Fibroblast of lung (primary cell): ENCODE results near the gene ARHGEF38. TPM values are rescaled to one million over a fixed set of nuclear protein-coding genes. Genes with fewer than 3 reads are reported as not detected.

Experiments used
- DNase-seq, 2 donors: peaks; one replicate each; pipeline versions ENCODE4 v3.0.0 to v3.0.0-alpha.2; 2010; ENCODE audit warnings: low read depth in 2 of 2
- H2AFZ ChIP-seq: 2 replicates; pipeline ENCODE4 v1.5.1; 2012; ENCODE audit warnings: low read length, control low read depth, inconsistent platforms
- H3K27ac ChIP-seq: 2 replicates; pipeline ENCODE4 v1.5.1; 2011; ENCODE audit warnings: low read length, control low read depth; ENCODE audit not compliant: insufficient read depth
- H3K27me3 ChIP-seq: 2 replicates; pipeline ENCODE4 v1.5.1; 2011; ENCODE audit warnings: mild to moderate bottlenecking, low read length; ENCODE audit not compliant: control insufficient read depth, insufficient read depth
- H3K36me3 ChIP-seq: 2 replicates; pipeline ENCODE4 v1.5.1; 2011; ENCODE audit warnings: low read length; ENCODE audit not compliant: control insufficient read depth, insufficient read depth
- H3K4me1 ChIP-seq: 2 replicates; pipeline ENCODE4 v1.5.1; 2011; ENCODE audit warnings: low read length; ENCODE audit not compliant: control insufficient read depth, insufficient read depth; ENCODE audit errors: extremely low read depth
- H3K4me2 ChIP-seq: 2 replicates; pipeline ENCODE4 v1.5.1; 2011; ENCODE audit warnings: low read length, control low read depth; ENCODE audit not compliant: insufficient read depth; ENCODE audit errors: extremely low read depth
- H3K4me3 ChIP-seq, 4 experiments: fragments of 200-600 bp in 1 of 4; sonication (generic) in 1 of 4; replicated peaks in 1 of 4; 2 replicates each; pipeline ENCODE4 v1.5.1; 2011 to 2016; ENCODE audit warnings: low read length in 4 of 4, low read depth in 3 of 4, mild to moderate bottlenecking in 3 of 4, control low read depth in 2 of 4, inconsistent platforms in 1 of 4, mixed read lengths in 1 of 4; ENCODE audit not compliant: insufficient read depth in 1 of 4; ENCODE audit errors: control extremely low read depth in 1 of 4
- H3K79me2 ChIP-seq: 2 replicates; pipeline ENCODE4 v1.5.1; 2012; ENCODE audit warnings: mild to moderate bottlenecking, low read length, inconsistent platforms; ENCODE audit not compliant: control insufficient read depth, insufficient read depth
- H3K9ac ChIP-seq: 2 replicates; pipeline ENCODE4 v1.5.1; 2011; ENCODE audit warnings: mild to moderate bottlenecking, low read length, control low read depth; ENCODE audit not compliant: insufficient read depth
- H3K9me3 ChIP-seq: 2 replicates; pipeline ENCODE4 v1.5.1; 2012; ENCODE audit warnings: low read depth, low read length; ENCODE audit not compliant: control insufficient read depth, insufficient read depth
- H4K20me1 ChIP-seq: 2 replicates; pipeline ENCODE4 v1.5.1; 2011; ENCODE audit warnings: low read length; ENCODE audit not compliant: control insufficient read depth, insufficient read depth; ENCODE audit errors: extremely low read depth
- CTCF ChIP-seq, 2 donors: IDR thresholded peaks in 1 of 2; conservative IDR thresholded peaks in 1 of 2; 1 replicate in 1 of 2; 2 replicates in 1 of 2; pipeline ENCODE4 v1.5.1; 2011 to 2012; ENCODE audit warnings: low read length in 2 of 2, control low read depth in 1 of 2, inconsistent platforms in 1 of 2, low read depth in 1 of 2, mild to moderate bottlenecking in 1 of 2
- EZH2 ChIP-seq: IDR thresholded peaks from 2 replicates; pipeline ENCODE4 v1.5.1; 2012; ENCODE audit warnings: low read length, control low read depth, mild to moderate bottlenecking; ENCODE audit errors: missing control alignments
- polyA plus RNA-seq, 2 donors: library from polyadenylated mRNA; depleted of rRNA in 1 of 2; stranded (reverse) in 1 of 2; unstranded in 1 of 2; fragments of >200 nt; gene quantifications; 2 replicates each; pipeline ENCODE4 v1.2.1, GENCODE V29; 2011 to 2012; ENCODE audit warnings: missing spikeins in 1 of 2
- total RNA-seq: library from RNA; depleted of rRNA; stranded (reverse); fragments of >200 nt; gene quantifications from 2 replicates; pipeline ENCODE4 v1.2.1, GENCODE V29; 2014

Gene ARHGEF38
- total and polyA plus RNA-seq, 2 donors (not counting 1 experiment from before 2014, with no cell fraction given) = not detected

- H3K27me3 ChIP-seq = no peaks in the 10 kb centered on the region
- H3K36me3 ChIP-seq = no peaks in the 10 kb centered on the region
- H3K4me1 ChIP-seq = no peaks in the 10 kb centered on the region
- no peak for DNase-seq
- H3K79me2 ChIP-seq = no peaks in the 10 kb centered on the region
- H3K4me2 ChIP-seq = no peak overlapping the region
- TF ChIP-seq CTCF (conservative IDR thresholded peaks at IDR 0.05 in 1 of 2, IDR thresholded peaks at IDR 0.05 in 1 of 2; ENCODE audit: low read depth in 1 of 2, low read length in 2 of 2) (no peak), EZH2 (no peak)
- H3K9ac ChIP-seq = no peak overlapping the region
- H4K20me1 ChIP-seq = no peaks in the 10 kb centered on the region
- no peak overlapping the region for H3K27ac ChIP-seq
- no peaks in the 10 kb centered on the region for H3K9me3 ChIP-seq
- no peak overlapping the region for H2AFZ ChIP-seq
- no peak overlapping the region for H3K4me3 ChIP-seq
Measured at GRCh38 chr4:105633241-105633640, 80.8 kb downstream of the ARHGEF38 start.

GRCh38 chr4:105634402-105635080 is 82.1 kb downstream of the ARHGEF38 start:
- H3K27ac ChIP-seq = no peak overlapping the region
- no peaks in the 10 kb centered on the region for H3K4me1 ChIP-seq
- no peak overlapping the region for H3K4me2 ChIP-seq

More at GRCh38 chr4:105634402-105635080, 82.1 kb downstream of the ARHGEF38 start:
- Histone ChIP-seq H4K20me1 (no peaks in the 10 kb centered on the region), H3K9me3 (no peaks in the 10 kb centered on the region), H3K79me2 (no peaks in the 10 kb centered on the region), H3K36me3 (no peaks in the 10 kb centered on the region), H3K4me3 (no peak overlapping the region), H3K9ac (no peak overlapping the region), H2AFZ (no peak overlapping the region), H3K27me3 (no peaks in the 10 kb centered on the region)
- TF ChIP-seq EZH2 (no peak), CTCF (conservative IDR thresholded peaks at IDR 0.05 in 1 of 2, IDR thresholded peaks at IDR 0.05 in 1 of 2; ENCODE audit: low read depth in 1 of 2, low read length in 2 of 2) (no peak)
- no peak for DNase-seq
